Measurements from ENCODE around the gene CFAP77.
"Not testable (repeated sequence)": the region's sequence is repeated elsewhere in the genome, so short reads cannot be mapped to it uniquely, and the experiment has no call there.

CFAP77 gene

GRCh38 chr9:132552041-132552440, 142.0 kb downstream of the CFAP77 start:
- no peak for DNase-seq

GRCh38 chr9:132554755-132555154, 144.7 kb downstream of the CFAP77 start:
- no peak for DNase-seq

GRCh38 chr9:132555528-132555927, 145.5 kb downstream of the CFAP77 start:
- no peak for DNase-seq

GRCh38 chr9:132556235-132556634, 146.2 kb downstream of the CFAP77 start:
- DNase-seq = no peak

GRCh38 chr9:132556714-132557113, 146.7 kb downstream of the CFAP77 start:
- DNase-seq = no peak

- no peak for DNase-seq
These were observed 147.1 kb downstream of the CFAP77 start for GRCh38 chr9:132557159-132557558.

DNA sequence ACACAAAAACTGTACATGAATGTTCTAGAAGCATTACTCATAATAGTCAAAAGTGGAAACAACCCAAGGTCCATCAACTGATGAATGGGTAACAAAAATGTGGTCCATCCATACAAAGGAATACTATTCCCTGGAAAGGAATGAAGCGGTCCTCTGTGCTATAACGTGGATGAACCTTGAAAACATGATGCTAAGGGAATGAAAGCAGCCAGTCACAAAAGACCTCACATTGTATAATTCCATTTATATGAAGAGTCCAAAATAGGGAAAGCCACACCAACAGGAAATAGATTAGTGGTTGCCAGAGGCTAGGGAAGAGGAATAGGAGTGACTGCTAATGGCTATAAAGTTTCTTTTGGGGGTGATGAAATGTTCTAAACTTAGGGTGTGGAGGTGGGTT, 149.7 kb downstream of the CFAP77 start:
- no peak for DNase-seq

GRCh38 chr9:132560616-132561202, 150.7 kb downstream of the CFAP77 start:
- DNase-seq = no peak

GRCh38 chr9:132562306-132562573, 152.2 kb downstream of the CFAP77 start:
- no peak for DNase-seq

DNA sequence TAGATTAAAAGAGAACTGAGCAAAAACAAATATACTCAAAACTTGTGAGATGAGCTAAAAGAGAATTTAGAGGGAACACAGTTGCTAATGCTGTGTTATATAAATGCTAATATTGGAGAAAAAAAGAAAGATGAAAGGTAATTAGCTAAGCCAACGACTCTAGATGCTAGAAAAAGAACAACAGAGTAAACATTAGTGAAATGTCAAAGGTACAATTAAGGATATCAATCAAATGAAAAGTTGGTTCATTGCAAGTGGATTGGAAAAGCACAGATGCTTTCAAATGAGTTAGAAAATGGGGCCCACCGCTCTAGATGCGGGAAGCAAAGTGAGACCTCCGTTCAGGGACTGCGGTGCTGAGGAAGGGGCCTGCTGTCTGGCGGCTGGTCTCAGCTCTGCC, 154.5 kb downstream of the CFAP77 start:
- DNase-seq = no peak

- not testable (repeated sequence) for DNase-seq
These were observed 158.8 kb downstream of the CFAP77 start for GRCh38 chr9:132568787-132569186.

DNA sequence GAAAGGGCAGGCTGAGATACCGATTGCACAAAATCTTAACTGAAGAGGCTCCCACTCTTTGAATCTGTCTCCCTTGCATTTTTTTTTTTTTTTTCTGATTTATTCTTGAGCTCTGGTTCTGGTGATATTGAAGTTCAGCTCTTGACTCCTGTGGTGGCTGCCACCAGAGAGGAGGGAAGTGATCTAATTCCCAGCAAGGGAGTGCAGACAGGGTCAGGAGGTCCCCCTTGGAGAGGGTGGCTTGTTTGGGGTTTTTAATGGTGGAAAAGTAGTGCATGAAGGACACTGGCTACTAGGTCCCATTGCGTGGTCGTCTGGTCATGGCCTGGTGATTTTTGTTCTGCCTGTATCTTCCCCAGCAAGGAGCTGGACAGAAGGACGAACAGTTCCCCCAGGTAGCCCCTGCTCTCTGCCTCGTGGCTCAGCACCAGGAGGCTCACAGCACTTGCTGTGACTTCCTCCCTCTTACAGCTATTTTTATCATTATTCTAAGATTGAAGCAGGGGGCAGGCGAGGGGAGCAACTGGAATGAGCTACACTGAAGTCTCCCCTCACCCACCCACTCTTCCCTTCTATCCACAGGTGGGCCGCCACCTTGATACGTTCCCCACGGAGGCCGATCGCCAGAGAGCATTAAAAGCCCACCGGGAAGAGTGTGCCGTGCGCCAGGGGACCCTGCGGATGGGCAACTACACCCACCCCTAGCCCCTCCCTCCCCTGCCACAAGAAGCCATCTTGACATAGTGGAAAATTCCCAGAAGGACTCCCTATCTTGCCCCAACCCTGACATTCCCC, 162.0 kb downstream of the CFAP77 start:
- no peak for DNase-seq

DNA sequence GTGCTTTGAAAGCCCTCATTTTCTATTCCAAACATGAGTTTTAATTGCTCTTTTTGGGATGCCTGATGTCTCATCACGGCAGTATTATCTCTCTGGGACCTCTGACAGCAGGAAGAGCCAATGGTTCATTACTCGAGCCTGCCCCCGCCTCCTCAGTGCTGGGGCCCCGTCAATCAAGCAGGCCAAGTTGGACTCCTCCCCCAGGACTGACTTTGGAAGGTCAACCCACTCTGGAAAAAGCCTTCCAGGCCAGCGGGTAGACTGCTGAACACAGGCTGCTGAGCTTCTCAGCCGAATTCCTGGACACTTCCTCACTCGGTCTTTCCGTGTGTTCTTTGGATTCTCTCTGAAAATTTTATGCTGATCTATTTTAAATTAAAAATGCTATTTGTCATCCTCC, 162.9 kb downstream of the CFAP77 start:
- no peak for DNase-seq

DNA sequence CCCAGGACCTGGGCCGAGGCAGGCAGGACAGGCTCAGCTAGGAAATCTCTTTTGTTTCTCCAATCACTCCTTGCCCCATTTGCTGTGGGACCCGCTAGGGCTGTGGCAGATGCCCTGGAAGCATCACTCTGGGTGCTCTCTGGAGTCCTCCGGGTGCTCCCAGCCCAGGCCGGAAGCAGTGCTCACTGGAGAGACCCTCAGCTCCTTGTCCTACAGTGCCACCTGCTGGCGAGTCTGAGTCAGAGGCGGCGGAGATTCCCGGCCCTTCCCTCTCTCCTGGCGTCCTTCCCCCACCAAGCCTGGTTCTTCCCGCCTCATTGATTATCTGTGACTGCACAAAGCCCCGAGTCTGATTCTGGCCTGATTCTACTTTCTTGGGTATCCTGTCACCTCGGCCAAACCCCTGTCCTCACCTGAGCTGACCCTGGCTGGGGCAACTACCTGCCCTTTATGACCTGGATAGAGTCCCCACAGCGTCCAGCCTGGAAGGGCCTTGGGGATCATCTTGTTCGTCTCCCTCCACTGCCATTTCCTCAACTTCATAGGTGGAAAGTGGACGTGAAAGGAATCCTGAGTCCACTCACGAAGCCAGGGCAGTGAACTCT, 165.1 kb downstream of the CFAP77 start:
- DNase-seq = peak; percentile 75

GRCh38 chr9:132575811-132576210, 165.8 kb downstream of the CFAP77 start:
- no peak for DNase-seq

GRCh38 chr9:132577119-132577518, 167.1 kb downstream of the CFAP77 start:
- DNase-seq = no peak

- no peak for DNase-seq
These were observed 168.4 kb downstream of the CFAP77 start for GRCh38 chr9:132578367-132578932.

GRCh38 chr9:132579427-132579798, 169.4 kb downstream of the CFAP77 start:
- no peak for DNase-seq

DNA sequence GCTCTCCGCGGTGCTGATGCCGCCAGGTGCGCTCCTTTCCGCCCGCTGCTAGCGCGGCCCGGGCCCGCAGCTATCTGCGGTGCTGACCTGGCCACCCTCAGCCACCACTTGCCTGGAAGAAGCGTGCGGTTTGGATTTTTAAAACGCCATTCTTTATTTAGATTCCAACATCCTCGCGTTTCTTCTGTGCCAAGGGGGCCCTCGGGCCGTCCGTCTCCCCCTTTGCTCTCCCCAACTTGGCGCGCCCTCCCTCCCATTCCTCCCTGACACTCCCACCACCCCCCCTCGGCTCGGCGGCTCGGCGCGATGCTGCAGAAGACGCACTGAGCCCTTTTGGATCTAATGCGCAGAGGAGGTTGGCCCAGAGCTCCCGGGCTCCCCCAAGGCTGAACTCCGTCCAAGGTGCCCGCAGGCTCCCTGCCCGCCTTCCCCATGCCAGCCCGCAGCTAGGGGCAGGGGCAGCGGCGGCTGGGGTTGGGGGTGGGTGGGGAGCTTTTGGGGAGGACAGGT, 172.3 kb downstream of the CFAP77 start, which contains the start of gene BARHL1:
BARHL1 (plus strand) TSS at position 331 of the 510 bp plus-strand sequence. CDS start 192 bp downstream, outside the sequence.
- DNase-seq = no peak

GRCh38 chr9:132582786-132583583, 173.0 kb downstream of the CFAP77 start:
- DNase-seq = no peak

DNA sequence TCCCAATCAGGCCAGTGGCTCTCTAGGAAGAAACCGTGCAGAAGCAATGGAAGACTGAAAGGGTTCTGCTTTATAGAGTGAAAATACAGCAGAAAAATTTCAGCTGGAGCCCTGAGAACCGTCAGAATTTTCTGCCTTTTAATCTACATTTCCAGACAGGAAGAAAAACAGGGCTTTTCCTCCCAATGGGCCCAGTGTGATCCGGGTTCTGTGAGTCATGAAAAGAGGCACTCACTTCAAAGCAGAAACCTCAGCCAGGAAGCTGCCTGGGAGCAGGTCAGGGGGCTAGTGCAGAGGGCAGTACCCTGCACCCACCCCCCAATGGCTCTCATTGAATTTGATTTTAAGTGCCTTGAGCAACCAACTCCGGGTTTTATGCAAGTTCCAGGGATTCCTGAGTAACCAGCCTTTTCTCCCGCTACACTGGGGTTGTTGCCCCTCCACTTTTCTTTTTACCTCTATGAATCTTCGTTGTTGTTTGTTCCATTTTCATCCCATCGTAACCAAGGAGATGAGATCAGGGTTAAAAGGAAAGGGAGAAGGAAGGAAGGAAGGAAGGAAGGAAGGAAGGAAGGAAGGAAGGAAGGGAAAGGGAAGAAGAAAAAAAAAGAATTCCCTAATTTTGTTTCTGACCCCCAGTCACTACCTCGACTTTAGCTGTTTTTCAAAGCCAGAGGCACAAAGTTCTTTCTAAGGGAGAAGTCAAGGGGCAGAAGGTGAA, 173.7 kb downstream of the CFAP77 start:
- no peak for DNase-seq

Measured in activated CD8-positive, alpha-beta memory T cell treated with anti-CD3 and anti-CD28 coated beads, Interleukin-2, amount 50 U/mL, for 48 hours (primary cell).